ENCODE results near the gene TNIP3.
"Not testable (repeated sequence)": the region's sequence is repeated elsewhere in the genome, so short reads cannot be mapped to it uniquely, and the experiment has no call there.

TNIP3 gene

DNA sequence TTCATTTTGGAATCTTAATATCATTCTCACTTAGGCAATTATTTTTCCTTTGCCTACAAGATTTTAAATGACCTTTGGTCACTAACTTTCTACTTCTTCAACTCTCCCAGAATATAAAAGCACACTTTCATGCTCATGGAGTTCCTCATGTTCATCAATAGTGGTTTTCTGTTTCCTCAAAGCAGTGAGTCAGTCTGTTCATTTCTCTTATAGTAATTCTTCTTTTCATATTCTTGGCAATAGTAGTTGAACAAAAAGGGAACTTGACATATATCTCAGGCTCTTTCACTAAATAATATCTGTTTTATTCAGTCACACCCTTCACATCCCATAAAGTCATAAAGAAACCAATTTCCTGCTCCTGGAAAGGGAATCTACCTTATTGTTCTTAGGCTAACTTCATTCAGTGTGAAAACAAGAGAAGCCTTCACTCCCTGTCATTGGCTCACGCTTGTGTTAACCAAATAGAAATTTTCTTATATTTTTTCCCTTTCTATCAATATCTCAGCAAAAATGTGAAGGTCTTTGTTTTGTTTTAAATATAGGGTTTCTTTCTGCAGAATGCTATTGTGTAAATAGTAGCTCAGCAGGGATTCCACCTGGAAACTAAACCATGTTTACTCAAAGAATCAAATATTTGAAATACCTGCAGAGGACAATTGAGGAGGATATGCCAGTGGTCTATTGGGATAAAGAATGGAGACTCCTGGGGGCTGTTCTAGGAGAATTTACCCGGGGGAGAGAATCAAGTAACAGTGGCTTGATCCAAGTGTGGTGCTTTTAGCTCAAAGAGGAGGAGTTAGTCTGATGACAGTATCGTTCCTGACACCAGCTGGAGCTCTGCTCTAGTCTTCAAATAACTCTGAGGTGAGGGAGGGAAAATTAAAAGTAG, 13.4 kb upstream of the TNIP3 start:
- DNase-seq (ENCODE audit: low spot score) = no peak

DNA sequence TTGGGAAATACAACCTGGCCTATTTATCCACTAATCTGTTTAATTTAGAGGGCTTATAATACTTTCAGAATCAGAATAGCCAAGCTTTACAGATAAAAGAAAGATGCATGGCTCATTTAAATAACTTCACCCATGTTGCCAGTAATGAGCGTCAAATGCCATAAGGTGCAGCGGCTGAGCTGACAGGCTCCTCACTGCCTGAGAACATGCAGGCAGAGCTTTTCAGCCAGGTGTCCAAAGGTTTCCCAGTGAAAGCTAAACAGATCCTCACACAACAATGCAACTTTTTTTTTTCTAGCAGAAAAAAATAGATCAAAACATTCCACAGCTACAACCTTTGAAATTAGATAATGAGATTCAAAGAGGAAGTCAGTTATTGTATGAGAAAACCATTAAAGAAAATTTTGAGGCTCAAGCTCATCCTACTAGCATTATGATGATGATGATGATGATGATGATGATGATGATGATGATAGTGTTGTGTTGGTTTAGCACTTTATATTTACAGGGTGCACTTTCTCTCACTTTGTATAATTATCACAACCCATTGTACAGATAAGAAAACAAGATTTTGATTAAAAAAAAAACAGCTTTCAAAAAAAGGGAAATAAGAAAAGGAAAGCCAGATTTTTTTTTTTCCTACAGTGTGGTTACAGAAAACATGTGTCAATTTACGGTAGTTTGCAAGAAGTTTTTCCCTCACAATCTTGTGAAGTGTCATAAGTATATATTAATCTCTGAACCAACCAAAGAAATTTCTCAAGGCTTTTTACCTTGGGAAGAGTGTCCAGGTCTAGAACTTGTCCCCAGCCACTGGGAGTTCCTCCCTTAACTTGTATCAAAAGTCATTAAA, 12.2 kb upstream of the TNIP3 start:
- no peak for DNase-seq (ENCODE audit: low spot score)

DNA sequence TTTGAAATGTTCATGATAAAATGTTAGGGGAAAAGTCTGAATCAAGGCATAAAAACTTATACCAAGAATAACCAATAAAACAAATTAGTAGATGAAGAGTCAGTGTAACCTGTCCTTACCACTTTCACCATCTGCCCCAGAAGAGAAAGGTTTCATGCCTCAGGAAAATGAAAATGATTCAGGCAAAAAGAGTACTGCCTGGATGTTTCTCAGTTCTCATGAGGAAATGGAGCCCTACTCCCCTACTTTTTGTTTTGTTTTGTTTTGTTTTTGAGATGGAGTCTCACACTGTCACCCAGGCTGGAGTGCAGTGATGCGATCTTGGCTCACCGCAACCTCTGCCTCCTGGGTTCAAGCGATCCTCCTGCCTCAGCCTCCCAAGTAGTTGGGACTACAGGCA, 7.4 kb upstream of the TNIP3 start:
- not testable (repeated sequence) for DNase-seq (ENCODE audit: low spot score)

DNA sequence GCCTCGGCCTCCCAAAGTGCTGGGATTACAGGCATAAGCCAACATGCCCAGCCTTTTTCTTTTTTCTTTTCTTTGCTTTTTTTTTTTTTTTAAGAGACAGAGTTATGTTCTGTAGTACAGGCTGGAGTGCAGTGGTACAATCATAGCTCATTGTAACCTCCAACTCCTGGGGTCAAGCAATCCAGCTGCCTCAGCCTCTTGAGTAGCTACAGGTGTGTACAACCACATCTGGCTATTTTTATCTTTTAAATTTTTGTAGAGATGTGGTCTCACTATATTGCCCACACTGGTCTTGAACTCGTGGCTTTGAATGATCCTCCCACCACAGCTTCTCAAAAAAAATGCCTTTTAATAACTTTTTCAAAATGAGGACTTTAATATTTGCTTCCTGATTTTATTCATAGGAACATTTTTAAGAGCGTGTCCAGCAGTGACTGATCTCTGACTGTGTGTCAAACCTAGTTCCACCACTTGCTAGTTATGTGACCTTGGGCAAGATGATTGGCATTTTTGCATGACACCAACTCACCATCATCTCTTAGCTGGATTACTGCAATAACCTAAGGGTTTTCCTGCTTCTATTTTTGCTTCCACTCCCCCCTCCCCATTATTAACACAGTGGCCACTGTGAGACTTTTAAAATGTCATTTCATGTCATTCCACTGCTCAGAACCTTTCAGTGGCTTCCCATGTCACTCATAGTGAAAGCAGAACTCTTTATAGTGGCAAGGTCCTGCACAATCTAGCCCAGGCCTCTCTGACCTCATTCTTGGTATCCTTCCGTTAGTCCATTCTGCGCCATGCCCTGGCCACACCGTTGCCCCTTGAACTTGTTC, 4.5 kb upstream of the TNIP3 start:
- DNase-seq (ENCODE audit: low spot score) = no peak

DNA sequence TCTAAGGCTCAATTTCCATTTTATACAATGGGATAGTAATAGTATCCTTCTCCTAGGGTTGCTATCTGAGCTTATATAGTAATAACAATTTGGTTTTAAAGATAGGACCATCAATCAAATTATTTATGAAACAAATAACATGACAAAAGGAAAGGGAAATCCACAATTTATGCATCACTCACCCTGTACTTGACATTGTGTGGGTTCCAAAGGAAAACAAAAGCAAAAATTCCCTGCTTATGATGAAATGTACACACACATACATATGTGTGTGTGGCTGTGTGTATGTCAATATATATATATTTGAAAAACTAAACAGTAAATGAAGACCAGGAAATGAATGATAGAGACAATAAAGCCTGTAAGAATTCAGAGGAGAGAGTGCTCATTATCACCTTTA, 2.9 kb upstream of the TNIP3 start:
- no peak for DNase-seq (ENCODE audit: low spot score)

DNA sequence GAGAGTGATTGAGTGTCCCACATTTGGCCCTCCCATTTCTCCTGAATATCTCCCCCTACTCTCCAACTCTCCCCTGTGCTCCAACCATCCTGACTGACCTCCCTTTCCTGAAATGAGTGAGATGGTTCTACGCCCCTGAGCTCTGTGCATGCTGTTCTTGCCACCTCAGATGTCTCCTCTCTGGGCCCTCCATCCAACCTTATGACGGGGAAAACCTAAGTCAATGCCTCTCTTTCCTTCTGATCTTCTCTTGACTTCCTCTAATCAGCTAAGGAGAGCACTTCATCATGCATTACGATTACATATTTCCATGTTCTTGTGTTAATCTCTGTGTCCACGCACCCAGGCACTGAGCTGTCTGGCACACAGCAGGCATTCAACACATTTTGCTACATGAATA, 1.1 kb upstream of the TNIP3 start:
- no peak for DNase-seq (ENCODE audit: low spot score)

DNA sequence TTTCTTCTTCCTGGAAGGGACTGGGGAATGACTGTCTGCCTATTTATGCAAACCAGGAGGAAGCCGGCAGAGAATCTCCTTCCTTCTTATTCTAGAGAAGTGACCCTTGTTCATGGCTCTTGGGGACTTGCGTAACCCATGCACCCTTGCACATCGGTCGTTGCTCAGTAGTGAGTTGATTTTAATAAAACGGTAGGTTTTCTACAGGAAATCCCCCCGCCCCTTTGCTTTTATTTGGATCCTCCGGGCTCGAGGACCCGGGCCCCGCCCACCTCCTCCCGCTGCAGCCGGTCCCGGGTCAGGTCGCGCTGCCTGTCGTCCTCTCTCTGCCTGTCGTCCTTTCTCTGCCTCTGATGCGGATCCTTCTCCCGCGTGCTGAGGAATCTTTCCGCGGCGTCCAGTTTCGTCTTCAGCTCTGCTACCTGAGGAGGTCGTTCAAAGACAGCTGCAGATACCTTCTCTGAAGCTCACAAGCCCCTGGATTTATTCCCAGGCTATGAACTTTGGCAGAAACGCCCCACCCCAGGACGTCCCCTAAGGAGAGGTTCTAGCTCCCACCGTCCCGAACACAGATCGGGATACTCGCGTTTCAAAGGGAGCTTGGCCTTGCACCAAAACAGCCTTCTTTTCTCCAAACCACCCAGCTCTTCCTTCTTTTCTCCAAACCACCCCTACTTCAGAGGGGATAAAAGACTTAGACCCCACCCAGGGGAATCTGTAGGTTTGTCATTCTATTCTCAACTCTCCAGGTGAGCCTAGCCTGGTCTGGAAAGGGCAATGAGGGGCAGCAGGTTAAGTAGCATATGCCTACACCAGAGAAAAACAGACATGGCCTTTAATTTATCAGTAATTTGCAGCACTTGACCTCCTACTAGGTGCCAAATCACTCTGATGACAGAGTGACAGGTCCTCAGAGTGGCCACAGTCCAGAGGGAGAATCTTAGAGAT, 7.0 kb downstream of the TNIP3 start:
- peak; percentile 32 for DNase-seq (ENCODE audit: low spot score)

DNA sequence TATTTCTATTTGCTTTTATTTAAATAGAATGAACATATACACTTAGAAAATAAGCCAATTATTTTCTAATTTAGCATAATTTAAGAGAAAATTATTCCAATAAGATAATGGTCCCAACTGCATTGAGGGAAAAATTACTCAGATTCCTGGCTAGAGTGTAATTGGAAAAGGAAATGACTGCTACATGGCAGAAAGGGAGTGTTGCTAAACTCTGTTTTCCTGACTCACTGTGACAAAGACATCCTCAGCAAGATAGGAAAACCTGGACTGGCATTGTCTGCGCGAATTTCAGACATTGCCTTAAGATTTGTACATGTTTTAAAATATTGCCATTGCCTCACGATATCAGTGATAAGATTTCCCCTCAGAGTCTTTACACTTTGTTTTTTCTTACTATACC, 8.2 kb downstream of the TNIP3 start:
- DNase-seq (ENCODE audit: low spot score) = no peak

DNA sequence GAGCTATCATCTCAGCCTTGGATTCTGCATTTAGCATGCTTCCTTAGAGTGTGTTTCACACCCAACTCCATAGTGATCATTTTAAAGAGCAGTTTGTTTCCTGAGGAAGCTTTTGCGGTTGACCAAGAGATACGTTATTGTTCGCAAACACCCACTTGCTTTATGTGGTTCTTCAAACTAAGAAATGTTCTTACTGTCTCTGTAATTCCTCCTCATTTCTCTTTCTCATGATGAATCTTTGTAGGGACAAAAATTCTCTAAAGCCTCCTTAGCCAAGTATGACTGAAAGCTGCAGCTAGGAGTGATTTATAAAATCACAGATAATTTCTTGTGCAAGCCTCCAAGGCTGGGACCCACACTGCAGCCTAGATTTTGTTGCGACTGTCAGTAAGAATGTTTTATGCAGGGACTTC, 10.0 kb downstream of the TNIP3 start:
- peak; percentile 73 for DNase-seq (ENCODE audit: low spot score)

DNA sequence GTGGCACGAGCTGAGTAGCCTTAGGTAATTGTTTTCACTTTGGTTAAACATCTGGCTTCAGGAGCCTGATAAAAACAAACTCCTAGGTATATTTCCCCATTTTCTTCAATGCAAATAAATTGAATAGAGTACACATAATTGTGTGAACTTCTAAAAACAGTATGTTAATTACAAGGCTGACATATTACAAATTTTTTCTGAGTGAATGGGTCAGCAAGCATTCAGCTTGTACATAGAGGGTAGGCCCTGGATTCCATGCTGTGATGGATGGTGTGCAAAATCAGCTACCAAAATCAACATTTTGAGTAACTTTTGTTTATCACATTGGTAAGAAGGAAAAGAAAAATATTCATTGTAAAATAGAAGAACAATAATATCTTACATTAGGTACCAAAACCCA, 12.2 kb downstream of the TNIP3 start:
- DNase-seq (ENCODE audit: low spot score) = no peak

GRCh38 chr4:121150486-121150885, 13.6 kb downstream of the TNIP3 start:
- DNase-seq (ENCODE audit: low spot score) = no peak

DNA sequence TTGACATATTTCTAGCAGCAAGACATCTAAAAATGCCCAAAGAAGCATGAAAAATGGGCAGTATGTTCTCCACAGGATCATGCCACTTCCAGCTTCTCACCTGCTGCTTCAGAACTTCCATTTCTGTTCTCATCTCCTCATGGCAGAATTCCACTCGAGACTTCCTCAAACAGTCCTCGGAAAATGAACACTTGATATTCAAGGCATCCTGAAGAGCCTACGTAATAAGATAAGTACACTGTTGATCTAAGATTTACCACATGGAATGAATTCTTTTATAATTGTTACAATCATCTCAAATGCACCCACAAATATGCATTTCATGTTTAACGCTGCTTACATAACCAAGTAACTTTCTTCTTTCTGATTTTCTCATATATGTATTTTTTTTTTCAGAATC, 14.1 kb downstream of the TNIP3 start:
- no peak for DNase-seq (ENCODE audit: low spot score)

DNA sequence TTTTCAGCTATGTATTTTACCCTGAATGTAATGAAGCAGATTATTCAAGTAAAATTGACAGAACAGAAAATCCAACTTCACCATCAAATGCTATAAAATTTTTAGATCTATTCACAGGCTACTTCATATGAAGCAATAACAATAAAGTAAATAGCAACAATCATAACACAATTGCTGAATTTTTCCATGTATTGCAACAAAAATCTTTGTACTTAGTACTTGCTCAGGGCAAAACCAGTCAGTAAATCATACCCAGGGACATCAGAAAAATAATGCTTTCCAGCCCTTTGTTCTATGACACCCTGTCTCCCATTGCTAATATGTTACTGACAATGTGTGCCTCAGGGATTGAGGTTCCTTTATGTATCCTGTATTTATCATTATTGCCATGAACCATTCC, 15.5 kb downstream of the TNIP3 start:
- no peak for DNase-seq (ENCODE audit: low spot score)

DNA sequence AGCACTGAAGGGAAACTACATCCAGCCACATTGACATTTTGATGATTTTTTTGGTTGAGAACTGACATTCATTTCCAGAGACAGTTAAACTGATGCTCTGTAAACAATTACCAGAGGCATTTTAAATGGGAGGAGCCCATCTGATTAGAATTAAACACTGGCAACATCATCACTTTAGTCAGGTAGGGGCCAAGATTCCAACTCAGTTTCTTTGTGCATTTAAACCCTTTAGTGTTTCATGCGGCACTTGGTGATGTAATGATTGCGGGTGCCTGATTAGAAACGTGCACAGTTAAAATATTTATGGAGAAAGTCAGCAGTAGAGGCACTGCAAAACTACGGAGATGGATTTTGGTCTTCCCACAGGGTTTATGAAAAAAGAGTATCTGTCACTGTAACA, 16.1 kb downstream of the TNIP3 start:
- no peak for DNase-seq (ENCODE audit: low spot score)

DNA sequence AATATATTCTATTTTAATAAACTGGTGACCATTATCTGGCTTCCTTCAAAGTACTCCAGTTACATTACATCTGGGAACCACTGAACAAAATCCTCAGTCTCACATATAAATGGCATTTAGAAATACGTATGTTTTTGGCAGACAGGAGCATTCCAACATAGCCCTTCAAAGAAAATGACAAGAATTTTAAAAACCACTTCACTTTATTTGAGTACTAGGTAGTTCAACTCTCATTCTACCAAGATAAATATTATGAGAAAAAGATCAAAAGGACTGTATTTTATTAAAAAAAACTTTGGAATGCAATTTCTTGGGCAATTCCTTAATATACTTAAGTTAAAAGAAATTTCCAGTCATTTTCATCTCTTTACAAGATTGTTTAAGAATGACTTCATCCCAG, 17.6 kb downstream of the TNIP3 start:
- no peak for DNase-seq (ENCODE audit: low spot score)

DNA sequence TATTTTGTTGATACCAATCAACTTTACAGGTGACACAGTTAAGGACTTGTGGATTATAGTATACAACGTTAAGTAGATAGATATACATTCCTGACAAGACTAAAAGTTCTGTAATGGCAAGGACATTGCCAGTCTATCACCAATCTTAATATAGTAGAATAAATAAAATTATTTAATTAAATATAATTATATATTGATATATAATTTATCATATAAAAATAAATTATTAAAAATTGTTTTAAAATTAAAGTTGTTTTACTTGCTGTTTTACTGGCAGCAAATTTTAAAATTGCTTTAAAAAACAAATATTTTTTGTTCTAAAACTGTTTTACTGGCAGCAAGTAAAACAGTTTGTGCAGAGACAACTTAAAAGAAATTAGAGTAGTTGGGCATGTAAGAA, 18.7 kb downstream of the TNIP3 start:
- no peak for DNase-seq (ENCODE audit: low spot score)

GRCh38 chr4:121144021-121144420, 20.1 kb downstream of the TNIP3 start:
- no peak for DNase-seq (ENCODE audit: low spot score)

DNA sequence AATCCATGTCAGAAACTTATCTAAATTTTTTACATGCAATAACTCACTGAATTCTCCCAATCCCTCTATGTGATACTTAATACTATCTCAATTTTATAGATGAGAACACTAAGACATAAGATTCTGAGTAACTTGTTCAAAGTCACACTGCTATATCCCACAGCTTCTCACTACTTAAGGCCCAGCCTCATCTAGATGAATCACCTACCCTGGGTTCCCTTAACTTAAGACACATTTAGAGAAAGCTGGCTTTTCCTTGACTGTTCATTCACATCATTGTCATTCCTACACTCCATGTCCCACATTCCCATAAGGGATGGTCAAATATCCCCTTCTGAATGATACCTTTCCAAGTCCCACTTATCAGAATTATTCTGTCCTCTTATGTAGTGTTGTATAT, 21.0 kb downstream of the TNIP3 start:
- no peak for DNase-seq (ENCODE audit: low spot score)

GRCh38 chr4:121140716-121141460, 23.2 kb downstream of the TNIP3 start:
- DNase-seq (ENCODE audit: low spot score) = no peak

DNA sequence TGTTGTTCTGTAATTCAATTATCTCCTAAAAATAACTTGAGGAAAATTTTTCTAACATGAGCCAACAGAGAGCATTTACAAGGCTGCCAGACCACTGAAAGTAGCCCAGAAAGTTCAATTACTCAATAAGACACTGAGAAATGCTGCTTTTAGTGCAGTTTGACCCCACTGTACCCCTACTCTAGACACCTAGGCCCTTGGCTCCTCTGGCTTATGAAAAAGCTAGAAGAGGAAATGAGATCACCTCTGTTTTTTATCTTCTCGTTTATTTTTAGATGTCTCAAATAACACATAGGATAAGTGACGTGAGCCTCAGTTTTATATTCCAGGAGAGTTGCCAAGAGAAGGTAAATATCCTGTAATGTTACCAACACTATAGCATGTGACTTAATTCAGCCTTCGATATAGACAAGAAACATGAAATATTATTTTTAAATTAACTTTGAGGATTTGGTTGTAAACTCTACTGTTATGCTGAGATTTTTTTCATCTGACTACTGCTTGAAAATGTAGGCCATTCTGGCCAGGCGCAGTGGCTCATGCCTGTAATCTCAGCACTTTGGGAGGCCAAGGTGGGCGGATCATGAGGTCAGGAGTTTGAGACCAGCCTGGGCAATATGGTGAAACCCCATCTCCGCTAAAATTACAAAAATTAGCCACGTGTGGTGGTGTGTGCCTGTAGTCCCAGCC, 24.4 kb downstream of the TNIP3 start:
- DNase-seq (ENCODE audit: low spot score) = peak; percentile 19

Measured in CD4-positive, alpha-beta T cell treated with Interleukin-6 at 100 ng/mL for 8 hours (primary cell).